Hepatocyte (in vitro differentiated cells): ENCODE data around the gene TLE6.

Experiments used
- CTCF ChIP-seq: fragments of 200-600 bp; sonication (generic); IDR thresholded peaks from 2 replicates; pipeline ENCODE4 v1.5.1; 2016; ENCODE audit warnings: antibody characterized with exemption, mild to moderate bottlenecking; ENCODE audit not compliant: poor library complexity
- EZH2 ChIP-seq: fragments of 200-600 bp; sonication (generic); IDR thresholded peaks from 2 replicates; pipeline ENCODE4 v1.6.1; 2016; ENCODE audit warnings: antibody characterized with exemption, mild to moderate bottlenecking, borderline replicate concordance

GRCh38 chr19:3024870-3025548 lies 47.6 kb downstream of the TLE6 start:
- no peak for TF ChIP-seq CTCF
- no peak for TF ChIP-seq EZH2
